Activated naive CD8-positive, alpha-beta T cell treated with anti-CD3 and anti-CD28 coated beads, Interleukin-2, amount 50 U/mL, for 16 hours (primary cell): ENCODE data around the gene RIC8A.
"Not testable (repeated sequence)": the region's sequence is repeated elsewhere in the genome, so short reads cannot be mapped to it uniquely, and the experiment has no call there.

Experiments
- DNase-seq: peaks from one replicate; pipeline ENCODE4 v3.0.0-alpha.2; 2020; ENCODE audit warnings: low read depth, low spot score

The RIC8A gene

DNA sequence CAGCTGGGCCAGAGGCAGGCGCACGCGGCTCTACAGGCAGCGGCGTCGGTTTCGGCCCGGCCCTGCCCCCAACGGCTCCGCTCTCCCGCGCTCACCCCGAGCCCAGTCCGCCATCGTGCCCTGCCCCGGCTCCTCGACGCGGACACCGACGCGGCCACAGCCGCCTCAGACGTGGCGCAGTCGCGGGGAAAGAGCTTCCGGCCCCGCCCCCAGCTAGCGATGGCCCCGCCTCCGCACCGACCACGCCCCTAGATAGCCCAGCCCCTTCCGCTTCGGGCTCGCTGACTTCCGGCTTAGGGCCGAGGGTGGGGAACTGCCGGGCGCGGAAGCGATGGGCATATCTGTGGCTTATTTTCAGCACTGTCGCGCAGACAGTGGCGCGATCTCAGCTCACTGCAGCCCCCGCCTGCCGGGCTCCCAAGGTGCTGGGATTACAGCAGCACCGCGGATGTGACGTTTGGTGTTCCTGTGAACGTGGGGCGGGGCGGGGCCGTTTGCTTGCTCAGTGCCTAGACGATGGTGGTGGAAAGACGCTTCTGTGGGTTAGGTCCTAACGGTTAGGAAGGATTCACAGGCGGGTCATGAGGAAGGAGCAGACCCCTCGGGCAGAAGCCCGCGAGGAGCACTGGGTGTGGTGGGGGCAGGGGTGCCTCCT is at the start of gene RIC8A, which contains the start of gene BET1L:
Gene RIC8A (plus strand): TSS at position 501 of the 655 bp plus-strand sequence. CDS start 1,147 bp downstream, outside the sequence.
Gene BET1L (minus strand): TSS at position 192 of the 655 bp plus-strand sequence. CDS start 78 bp downstream, at position 114.
- DNase-seq, result peak; percentile 94

- not testable (repeated sequence) for DNase-seq
Measured at GRCh38 chr11:180242-180641, 27.3 kb upstream of the RIC8A start.

GRCh38 chr11:189200-189783 is 18.2 kb upstream of the RIC8A start:
- DNase-seq, result not testable (repeated sequence)

- not testable (repeated sequence) for DNase-seq
Measured at GRCh38 chr11:189843-190311, 17.6 kb upstream of the RIC8A start.

DNA sequence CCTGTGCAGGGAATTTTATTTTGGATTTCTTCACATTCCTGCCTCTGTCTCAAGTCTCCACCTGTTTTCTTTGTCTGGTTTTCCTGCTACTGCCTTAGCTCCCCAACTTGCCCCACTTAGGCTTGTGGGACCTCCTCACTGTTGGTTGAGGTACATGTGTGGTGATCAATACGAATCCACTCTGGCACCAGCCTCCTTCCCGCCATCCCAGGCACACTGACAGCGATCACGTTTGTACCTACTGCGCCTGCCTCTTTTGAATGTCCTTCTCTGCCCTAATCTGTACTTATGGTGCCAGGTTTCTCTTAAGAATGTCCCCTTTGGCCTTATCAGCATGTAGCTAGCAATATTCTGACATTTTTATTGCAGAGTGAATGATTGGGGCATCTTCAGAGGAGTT is 17.0 kb upstream of the RIC8A start:
- DNase-seq, result not testable (repeated sequence)

- not testable (repeated sequence) for DNase-seq
Measured at GRCh38 chr11:191490-192478, 15.7 kb upstream of the RIC8A start.

GRCh38 chr11:192674-193128 is 14.8 kb upstream of the RIC8A start, which contains the start of gene SCGB1C1:
SCGB1C1 (plus strand) TSS chr11:193078; CDS start chr11:193100, 22 bp downstream.
- DNase-seq, result not testable (repeated sequence)

DNA sequence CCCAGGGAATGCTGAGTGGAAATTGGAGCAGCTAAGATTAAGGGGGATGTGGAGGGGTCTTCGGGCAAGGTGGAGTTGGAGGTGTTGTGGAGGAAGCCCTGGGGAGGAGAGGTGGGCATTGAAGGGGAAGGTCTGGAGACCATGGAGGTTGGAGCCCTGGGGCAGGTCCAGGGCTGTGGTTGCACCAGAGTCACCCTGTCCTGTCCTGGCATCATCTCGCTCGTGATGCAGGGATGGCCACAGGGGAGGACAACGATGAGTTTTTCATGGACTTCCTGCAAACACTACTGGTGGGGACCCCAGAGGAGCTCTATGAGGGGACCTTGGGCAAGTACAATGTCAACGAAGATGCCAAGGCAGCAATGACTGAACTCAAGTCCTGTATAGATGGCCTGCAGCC is 14.0 kb upstream of the RIC8A start:
- DNase-seq, result not testable (repeated sequence)

DNA sequence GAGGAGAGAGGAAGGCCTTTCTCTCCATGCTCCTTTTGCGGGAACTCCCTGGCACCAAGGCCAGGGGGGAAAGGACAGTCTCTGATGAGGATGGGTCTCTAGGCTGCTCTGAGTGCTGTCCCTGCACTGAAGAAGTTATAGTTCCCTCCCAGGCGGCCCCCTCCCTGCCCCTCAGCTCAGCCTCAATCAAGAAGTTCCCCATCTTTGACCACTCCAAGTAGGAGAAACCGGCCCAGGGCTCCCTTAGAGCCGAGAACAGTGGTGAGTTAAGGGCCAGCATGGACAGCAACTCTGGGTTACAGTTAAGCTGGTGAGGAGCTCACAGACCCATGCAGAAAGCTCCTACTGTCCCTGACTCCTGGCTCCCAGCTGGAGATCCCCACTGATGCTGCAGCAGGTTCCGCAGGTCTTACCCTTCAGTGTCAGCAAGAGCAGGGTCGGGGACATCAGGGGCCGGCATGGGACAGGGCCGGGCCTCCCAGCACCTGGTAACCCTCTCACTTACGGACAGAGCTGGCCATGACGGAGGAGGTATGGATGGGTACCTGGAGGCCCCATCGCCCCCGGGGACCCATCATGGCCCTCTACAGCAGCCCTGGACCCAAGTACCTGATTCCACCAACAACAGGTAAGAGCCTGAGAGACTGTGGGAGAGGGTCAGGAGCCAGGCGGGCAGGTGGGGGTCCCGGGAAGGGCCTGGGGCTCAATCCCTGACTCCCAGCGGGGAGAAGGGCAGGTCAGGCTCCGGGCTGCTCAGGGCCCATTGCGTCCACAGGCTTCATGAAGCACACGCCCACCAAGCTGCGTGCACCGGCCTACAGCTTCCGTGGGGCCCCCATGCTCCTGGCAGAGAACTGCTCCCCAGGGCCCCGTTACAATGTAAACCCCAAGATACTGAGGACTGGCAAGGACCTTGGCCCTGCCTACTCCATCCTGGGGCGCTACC is 10.4 kb upstream of the RIC8A start:
- no peak for DNase-seq

DNA sequence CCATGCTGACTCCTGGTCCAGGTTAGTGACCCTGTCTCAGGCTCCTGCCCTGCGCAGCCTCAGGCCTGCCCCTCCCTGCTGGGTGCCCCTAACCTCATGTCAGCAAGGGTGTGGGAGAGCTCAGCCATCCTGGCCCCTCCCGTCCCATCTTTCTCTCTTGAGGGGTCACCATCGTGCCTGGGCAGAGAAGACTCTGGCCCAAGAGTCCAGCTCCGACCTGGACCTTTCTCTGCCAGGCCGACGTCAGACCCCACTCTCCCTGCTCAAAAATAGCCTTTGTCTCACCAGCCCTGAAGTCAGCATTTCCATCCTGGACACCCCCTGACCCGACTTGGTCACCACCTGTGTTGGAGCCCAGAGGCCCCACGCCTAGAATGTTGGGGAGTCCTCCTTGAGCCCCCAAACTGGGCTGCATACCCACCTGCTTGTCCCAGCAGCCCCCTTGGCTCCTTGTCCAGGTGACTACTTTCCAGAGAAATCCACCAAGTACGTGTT is 9.7 kb upstream of the RIC8A start:
- DNase-seq, result no peak

DNA sequence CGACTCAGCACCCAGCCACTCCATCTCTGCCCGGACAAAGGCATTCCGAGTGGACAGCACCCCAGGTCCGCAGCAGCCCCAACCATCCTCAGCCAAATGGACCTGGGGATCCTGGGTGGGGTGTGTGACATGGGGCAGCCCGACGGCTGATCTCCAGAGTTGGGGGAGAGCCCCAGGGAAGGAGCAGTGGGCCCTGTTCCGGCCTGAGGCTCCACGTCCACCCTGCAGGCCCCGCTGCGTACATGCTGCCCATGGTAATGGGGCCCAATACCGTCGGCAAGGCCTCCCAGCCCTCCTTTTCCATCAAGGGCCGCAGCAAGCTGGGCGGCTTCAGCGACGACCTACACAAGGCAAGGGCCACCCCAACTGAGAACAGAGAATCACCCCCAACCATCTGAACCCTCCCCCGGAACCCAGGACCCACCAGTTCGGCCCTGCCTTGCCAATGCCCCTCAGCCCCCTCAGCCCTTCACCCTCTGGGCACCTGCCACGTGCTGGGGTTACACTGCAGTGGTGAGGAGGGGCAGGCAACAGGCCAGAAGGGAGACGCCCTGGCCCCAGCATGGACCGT is 9.2 kb upstream of the RIC8A start:
- DNase-seq, result no peak

- no peak for DNase-seq
Measured at GRCh38 chr11:199004-199581, 8.4 kb upstream of the RIC8A start.

DNA sequence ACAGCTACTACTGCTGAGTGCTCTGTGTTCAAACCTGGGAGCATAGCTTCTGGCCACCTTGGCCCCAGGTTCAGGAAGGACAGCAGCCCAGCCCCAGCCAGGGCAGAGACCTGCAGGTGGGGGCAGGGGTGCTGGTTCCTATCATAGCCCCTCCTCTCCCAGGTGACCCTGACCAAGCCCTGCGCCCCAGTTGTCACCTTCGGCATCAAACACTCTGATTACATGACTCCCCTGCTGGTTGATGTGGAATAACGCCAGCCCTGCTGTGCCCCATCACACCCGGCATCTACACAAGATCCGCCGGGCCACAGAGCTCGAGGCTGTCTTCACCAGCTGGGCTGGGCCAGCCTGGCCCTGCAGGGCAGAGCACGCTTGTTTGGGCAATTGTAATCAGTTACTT is 7.7 kb upstream of the RIC8A start:
- no peak for DNase-seq

GRCh38 chr11:200224-201003 is 7.1 kb upstream of the RIC8A start:
- no peak for DNase-seq

DNA sequence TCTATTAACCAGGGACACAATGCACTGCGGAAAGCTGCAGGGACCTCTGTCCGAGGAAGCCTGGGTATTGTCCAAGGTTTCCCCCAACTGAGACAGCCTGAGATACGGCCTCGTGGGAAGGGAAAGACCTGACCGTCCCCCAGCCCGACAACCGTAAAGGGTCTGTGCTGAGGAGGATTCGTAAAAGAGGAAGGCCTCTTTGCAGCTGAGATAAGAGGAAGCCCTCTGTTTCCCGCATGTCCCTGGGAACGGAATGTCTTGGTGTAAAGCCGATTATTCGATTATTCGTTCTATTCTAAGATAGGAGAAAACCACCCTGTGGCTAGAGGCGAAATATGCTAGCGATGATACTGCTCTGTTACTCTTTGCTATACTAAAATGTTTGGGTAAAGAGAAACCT is 5.5 kb upstream of the RIC8A start:
- no peak for DNase-seq

- DNase-seq, result no peak
Measured at GRCh38 chr11:202490-202889, 5.0 kb upstream of the RIC8A start.

DNA sequence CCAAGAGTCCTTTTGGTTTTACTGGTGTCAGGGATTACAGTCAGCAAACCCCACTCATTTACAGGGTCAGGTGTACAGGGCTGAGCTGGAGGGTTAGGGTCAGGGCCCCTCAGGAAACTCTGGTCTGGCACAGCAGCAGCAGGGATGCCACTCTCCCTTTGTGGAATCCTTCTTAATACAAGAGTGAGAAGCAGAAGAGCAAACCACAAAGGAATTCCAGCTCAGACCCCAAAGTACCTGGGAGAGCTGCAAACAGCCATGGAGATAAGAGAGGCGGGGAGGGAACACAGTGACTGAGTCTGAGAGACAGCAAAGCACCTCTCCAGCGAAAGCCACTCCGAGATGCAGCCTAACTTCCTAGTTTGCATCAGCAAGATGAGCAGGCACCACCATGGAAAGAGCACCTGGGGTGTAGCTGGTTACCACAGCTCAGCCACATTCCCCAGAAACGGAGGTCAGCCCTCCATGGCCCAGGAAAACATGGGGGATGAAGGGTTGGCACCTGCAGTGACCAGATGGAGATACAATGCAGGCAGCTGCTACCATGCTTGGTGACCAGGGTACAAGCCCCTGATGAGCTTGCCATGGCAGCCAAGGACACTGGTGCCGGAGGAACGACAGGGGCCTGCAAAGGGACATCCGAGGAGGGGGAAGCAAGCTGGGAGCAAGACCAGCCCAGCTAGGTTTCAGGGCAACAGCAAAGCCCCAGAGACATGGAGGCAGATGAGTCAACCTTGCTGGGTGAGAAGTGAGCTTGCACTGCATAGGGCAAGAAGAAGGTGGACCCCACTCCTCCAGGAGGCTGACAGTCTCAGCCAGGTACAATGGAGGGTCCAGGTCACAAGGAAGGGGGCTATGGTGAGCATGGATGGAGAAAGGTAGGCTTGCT is 4.2 kb upstream of the RIC8A start:
- no peak for DNase-seq
